ENCODE results near the gene LAMA5.

LAMA5 gene

GRCh38 chr20:62381202-62381797 is 14.2 kb upstream of the LAMA5 start:
- H3K4me3 ChIP-seq (ENCODE audit: low read length), result no peak overlapping the region
- no peaks in the 10 kb centered on the region for H3K9me2 ChIP-seq (replicated peaks; ENCODE audit: insufficient read depth, low read length)
- H3K27ac ChIP-seq (ENCODE audit: low read length), result no peak overlapping the region
- DNase-seq, result no peak
- H3K4me2 ChIP-seq (ENCODE audit: low read depth, low read length), result no peak overlapping the region
- no peaks in the 10 kb centered on the region for H3K9me3 ChIP-seq (replicated peaks; ENCODE audit: insufficient read depth, low read length)
- H3K4me1 ChIP-seq (ENCODE audit: low read length), result 0 out of 2 replicates have a peak, but pooled peaks cover 3% of the 10 kb centered on the region
- TF ChIP-seq EZH2phosphoT487 (IDR thresholded peaks at IDR 0.05; ENCODE audit: low read length) (no peak), EZH2 (optimal IDR thresholded peaks at IDR 0.05; ENCODE audit: low read depth, low read length) (no peak), CTCF (IDR thresholded peaks at IDR 0.05; ENCODE audit: low read length) (no peak)
- H3K36me3 ChIP-seq (replicated peaks; ENCODE audit: insufficient read depth, low read length), result no peaks in the 10 kb centered on the region
- H3F3A ChIP-seq (ENCODE audit: insufficient read depth, low read length), result peaks cover 6% of the 10 kb centered on the region; the same call in 1 of the 2 replicates
- H3K79me2 ChIP-seq (ENCODE audit: low read length), result peaks cover 23% of the 10 kb centered on the region
- H4K20me1 ChIP-seq (ENCODE audit: insufficient read depth, low read length), result no peaks in the 10 kb centered on the region
- no peaks in the 10 kb centered on the region for H3K27me3 ChIP-seq (replicated peaks; ENCODE audit: insufficient read depth, low read length)
- no peak overlapping the region for H2AFZ ChIP-seq (ENCODE audit: low read length)
- no peak overlapping the region for H3K9ac ChIP-seq (ENCODE audit: low read length)

- H3K27me3 ChIP-seq (replicated peaks; ENCODE audit: insufficient read depth, low read length), result no peaks in the 10 kb centered on the region
- no peaks in the 10 kb centered on the region for H3F3A ChIP-seq (ENCODE audit: insufficient read depth, low read length)
- H3K27ac ChIP-seq (ENCODE audit: low read length), result no peak overlapping the region
- H3K9me3 ChIP-seq (replicated peaks; ENCODE audit: insufficient read depth, low read length), result no peaks in the 10 kb centered on the region
- no peak for TF ChIP-seq EZH2phosphoT487 (IDR thresholded peaks at IDR 0.05; ENCODE audit: low read length)
- no peak for TF ChIP-seq CTCF (IDR thresholded peaks at IDR 0.05; ENCODE audit: low read length)
- no peak for TF ChIP-seq EZH2 (optimal IDR thresholded peaks at IDR 0.05; ENCODE audit: low read depth, low read length)
- DNase-seq, result no peak
- no peak overlapping the region for H3K4me2 ChIP-seq (ENCODE audit: low read depth, low read length)
- H3K9ac ChIP-seq (ENCODE audit: low read length), result no peak overlapping the region
- no peaks in the 10 kb centered on the region for H3K79me2 ChIP-seq (ENCODE audit: low read length)
- no peak overlapping the region for H3K4me3 ChIP-seq (ENCODE audit: low read length)
- H3K9me2 ChIP-seq (replicated peaks; ENCODE audit: insufficient read depth, low read length), result no peaks in the 10 kb centered on the region
- 0 out of 2 replicates have a peak, but pooled peaks cover 3% of the 10 kb centered on the region for H3K4me1 ChIP-seq (ENCODE audit: low read length)
- H2AFZ ChIP-seq (ENCODE audit: low read length), result no peak overlapping the region
- H4K20me1 ChIP-seq (ENCODE audit: insufficient read depth, low read length), result no peaks in the 10 kb centered on the region
- H3K36me3 ChIP-seq (replicated peaks; ENCODE audit: insufficient read depth, low read length), result no peaks in the 10 kb centered on the region
Observed at GRCh38 chr20:62378215-62378614, 11.1 kb upstream of the LAMA5 start.

- Histone ChIP-seq H3K27me3 (replicated peaks; ENCODE audit: insufficient read depth, low read length) (no peaks in the 10 kb centered on the region), H2AFZ (ENCODE audit: low read length) (no peak overlapping the region), H3F3A (ENCODE audit: insufficient read depth, low read length) (no peaks in the 10 kb centered on the region), H3K79me2 (ENCODE audit: low read length) (no peaks in the 10 kb centered on the region), H3K9ac (ENCODE audit: low read length) (no peak overlapping the region), H4K20me1 (ENCODE audit: insufficient read depth, low read length) (no peaks in the 10 kb centered on the region), H3K4me2 (ENCODE audit: low read depth, low read length) (no peak overlapping the region), H3K4me1 (ENCODE audit: low read length) (0 out of 2 replicates have a peak, but pooled peaks cover 3% of the 10 kb centered on the region), H3K36me3 (replicated peaks; ENCODE audit: insufficient read depth, low read length) (no peaks in the 10 kb centered on the region), H3K4me3 (ENCODE audit: low read length) (no peak overlapping the region), H3K9me3 (replicated peaks; ENCODE audit: insufficient read depth, low read length) (no peaks in the 10 kb centered on the region), H3K9me2 (replicated peaks; ENCODE audit: insufficient read depth, low read length) (no peaks in the 10 kb centered on the region), H3K27ac (ENCODE audit: low read length) (no peak overlapping the region)
- TF ChIP-seq EZH2 (optimal IDR thresholded peaks at IDR 0.05; ENCODE audit: low read depth, low read length), result no peak
- TF ChIP-seq EZH2phosphoT487 (IDR thresholded peaks at IDR 0.05; ENCODE audit: low read length), result no peak
- TF ChIP-seq CTCF (IDR thresholded peaks at IDR 0.05; ENCODE audit: low read length), result no peak
- DNase-seq, result no peak
Observed at GRCh38 chr20:62377615-62378178, 10.6 kb upstream of the LAMA5 start.

All from MM.1S (cell line).